H1 (cell line): ENCODE results near the gene PIK3R6. TPM values are rescaled to one million over a fixed set of nuclear protein-coding genes. Genes with fewer than 3 reads are reported as not detected.

Experiments
- CTCF ChIA-PET: fragments of 300-600 bp; sonication (Branson Sonifier 250); formaldehyde crosslinking; loops from one replicate; lab custom pipeline; 2021; ENCODE audit not compliant: partially characterized antibody; lab: Charles Lee
- POLR2A ChIA-PET: fragments of 300-600 bp; sonication (Branson Sonifier 250); formaldehyde crosslinking; loops from one replicate; lab custom pipeline; 2021; ENCODE audit warnings: inconsistent platforms; ENCODE audit not compliant: partially characterized antibody; lab: Charles Lee
- DNase-seq, 2 experiments: peaks; one replicate each; pipeline versions ENCODE4 v3.0.0 to v3.0.0-alpha.2; 2010 to 2022; ENCODE audit warnings: low spot score in 2 of 2, low read depth in 1 of 2, mixed read lengths in 1 of 2
- FAIRE-seq: peaks from 2 replicates; lab custom pipeline; 2011; peaks lifted over from hg19 to GRCh38; lab: Jason Lieb, UNC
- H2AFZ ChIP-seq: 2 replicates; pipeline ENCODE4 v1.8.1; 2012; ENCODE audit warnings: low read length, inconsistent platforms
- H2AK5ac ChIP-seq: 2 replicates; pipeline ENCODE4 v1.6.1; 2013; ENCODE audit warnings: low read depth, low read length
- H2BK120ac ChIP-seq: replicated peaks from 2 replicates; pipeline ENCODE3; 2013; ENCODE audit warnings: low read depth, low read length, inconsistent platforms
- H2BK12ac ChIP-seq: 2 replicates; pipeline ENCODE4 v1.6.1; 2013; ENCODE audit warnings: low read depth, low read length
- H2BK15ac ChIP-seq: 2 replicates; pipeline ENCODE4 v1.6.1; 2013; ENCODE audit warnings: low read length
- H2BK20ac ChIP-seq: 2 replicates; pipeline ENCODE4 v1.6.1; 2013; ENCODE audit warnings: low read length
- H2BK5ac ChIP-seq: 2 replicates; pipeline ENCODE4 v1.6.1; 2013; ENCODE audit warnings: low read depth, low read length
- H3K14ac ChIP-seq: 2 replicates; pipeline ENCODE4 v1.6.1; 2013; ENCODE audit warnings: inconsistent platforms; ENCODE audit not compliant: insufficient read length
- H3K18ac ChIP-seq: 2 replicates; pipeline ENCODE4 v1.6.1; 2013; ENCODE audit warnings: low read length; ENCODE audit errors: extremely low read depth
- H3K23ac ChIP-seq: 2 replicates; pipeline ENCODE4 v1.6.1; 2013; ENCODE audit warnings: inconsistent platforms; ENCODE audit not compliant: insufficient read length
- H3K23me2 ChIP-seq: 2 replicates; pipeline ENCODE4 v1.6.1; 2013; ENCODE audit warnings: low read depth, low read length
- H3K27ac ChIP-seq: 2 replicates; pipeline ENCODE4 v1.6.1; 2011; ENCODE audit warnings: low read depth, low read length, inconsistent platforms
- H3K27me3 ChIP-seq, 4 experiments: replicated peaks in 1 of 4; 1 replicate in 1 of 4; 2 replicates in 3 of 4; pipeline versions ENCODE4 v1.6.1 to v1.8.1; 2011 to 2013; ENCODE audit warnings: low read length in 3 of 4, mild to moderate bottlenecking in 3 of 4, inconsistent platforms in 2 of 4, mixed read lengths in 2 of 4, moderate library complexity in 1 of 4; ENCODE audit not compliant: control insufficient read depth in 3 of 4, insufficient read depth in 3 of 4; ENCODE audit errors: extremely low read depth in 1 of 4
- H3K36me3 ChIP-seq, 4 experiments: 2 replicates each; pipeline versions ENCODE4 v1.6.1 to v1.8.1; 2011 to 2013; ENCODE audit warnings: mild to moderate bottlenecking in 4 of 4, low read length in 3 of 4, moderate library complexity in 2 of 4, control low read depth in 1 of 4, inconsistent platforms in 1 of 4; ENCODE audit not compliant: insufficient read depth in 4 of 4, control insufficient read depth in 2 of 4
- H3K4ac ChIP-seq: replicated peaks from 2 replicates; pipeline ENCODE3; 2013; ENCODE audit warnings: low read length, low read depth, mixed read lengths, inconsistent platforms; ENCODE audit not compliant: insufficient read length
- H3K4me1 ChIP-seq, 4 experiments: replicated peaks in 1 of 4; 1 replicate in 1 of 4; 2 replicates in 3 of 4; pipeline versions ENCODE4 v1.6.1 to v1.8.1; 2011 to 2013; ENCODE audit warnings: low read length in 3 of 4, inconsistent platforms in 2 of 4, mixed read lengths in 1 of 4; ENCODE audit not compliant: insufficient read depth in 4 of 4, control insufficient read depth in 3 of 4
- H3K4me2 ChIP-seq, 2 experiments: 2 replicates each; pipeline versions ENCODE4 v1.6.1 to v1.8.1; 2011 to 2013; ENCODE audit warnings: low read depth in 2 of 2, low read length in 2 of 2, control low read depth in 1 of 2, inconsistent platforms in 1 of 2, mild to moderate bottlenecking in 1 of 2; ENCODE audit not compliant: insufficient read depth in 1 of 2
- H3K4me3 ChIP-seq, 4 experiments: fragments of 200-600, 300-600 bp in 1 of 4; sonication (generic), shearing (Covaris generic), sonication (Bioruptor Twin) in 1 of 4; 2 replicates each; pipeline versions ENCODE4 v1.5.1 to v1.8.1; 2011 to 2016; ENCODE audit warnings: low read length in 4 of 4, low read depth in 3 of 4, control low read depth in 2 of 4, inconsistent platforms in 2 of 4, mild to moderate bottlenecking in 2 of 4, mixed read lengths in 1 of 4, moderate library complexity in 1 of 4; ENCODE audit not compliant: insufficient read depth in 2 of 4; ENCODE audit errors: extremely low read depth in 1 of 4
- H3K56ac ChIP-seq: replicated peaks from 2 replicates; pipeline ENCODE3; 2013; ENCODE audit warnings: low read depth, mild to moderate bottlenecking, mixed read lengths, low read length, inconsistent platforms; ENCODE audit not compliant: insufficient read length
- H3K79me1 ChIP-seq: 2 replicates; pipeline ENCODE4 v1.6.1; 2013; ENCODE audit warnings: low read depth, low read length, control low read depth
- H3K79me2 ChIP-seq, 2 experiments: 2 replicates each; pipeline versions ENCODE4 v1.6.1 to v1.8.1; 2012 to 2013; ENCODE audit warnings: low read length in 2 of 2, mild to moderate bottlenecking in 2 of 2, inconsistent platforms in 1 of 2; ENCODE audit not compliant: insufficient read depth in 2 of 2, control insufficient read depth in 1 of 2
- H3K9ac ChIP-seq, 4 experiments: replicated peaks in 1 of 4; 1 replicate in 1 of 4; 2 replicates in 3 of 4; pipeline versions ENCODE4 v1.6.1 to v1.8.1; 2011 to 2013; ENCODE audit warnings: low read depth in 3 of 4, low read length in 3 of 4, control low read depth in 2 of 4, mild to moderate bottlenecking in 2 of 4, moderate library complexity in 2 of 4, inconsistent platforms in 1 of 4; ENCODE audit errors: extremely low read depth in 1 of 4
- H3K9me3 ChIP-seq, 2 experiments: 2 replicates each; pipeline versions ENCODE4 v1.6.1 to v1.8.1; 2012 to 2013; ENCODE audit warnings: mild to moderate bottlenecking in 2 of 2, moderate library complexity in 2 of 2, control low read depth in 1 of 2, inconsistent platforms in 1 of 2, low read depth in 1 of 2, low read length in 1 of 2, mixed read lengths in 1 of 2; ENCODE audit not compliant: insufficient read depth in 2 of 2
- H4K20me1 ChIP-seq, 2 experiments: replicated peaks in 1 of 2; 2 replicates each; pipeline versions ENCODE3 to v1.8.1; 2011 to 2013; ENCODE audit warnings: inconsistent platforms in 2 of 2, low read length in 2 of 2, mild to moderate bottlenecking in 1 of 2; ENCODE audit not compliant: insufficient read depth in 2 of 2, control insufficient read depth in 1 of 2
- H4K5ac ChIP-seq: 2 replicates; pipeline ENCODE4 v1.6.1; 2013; ENCODE audit warnings: low read length, low read depth, mixed read lengths, inconsistent platforms; ENCODE audit not compliant: insufficient read length
- H4K8ac ChIP-seq: 2 replicates; pipeline ENCODE4 v1.8.0; 2013; ENCODE audit warnings: mild to moderate bottlenecking, moderate library complexity, low read length, inconsistent platforms; ENCODE audit not compliant: insufficient read depth; ENCODE audit errors: extremely low read depth
- H4K91ac ChIP-seq: replicated peaks from 2 replicates; pipeline ENCODE3; 2013; ENCODE audit warnings: low read length, mixed read lengths, inconsistent platforms; ENCODE audit not compliant: insufficient read length
- NANOG ChIP-seq: IDR thresholded peaks from 2 replicates; pipeline ENCODE4 v1.6.1; 2011; ENCODE audit warnings: low read length, low read depth, mild to moderate bottlenecking, inconsistent platforms; ENCODE audit not compliant: insufficient read depth, poor library complexity, severe bottlenecking
- RNF2 ChIP-seq: fragments of 200-900, 300-1000 bp; sonication (generic); IDR thresholded peaks from 2 replicates; pipeline ENCODE4 v1.7.1; 2016; ENCODE audit warnings: borderline replicate concordance, low read depth, mild to moderate bottlenecking, antibody characterized with exemption, low read length; ENCODE audit not compliant: poor library complexity, severe bottlenecking; ENCODE audit errors: missing control alignments
- TEAD4 ChIP-seq: IDR thresholded peaks from 2 replicates; pipeline ENCODE4 v1.6.1; 2012; ENCODE audit warnings: low read depth, low read length, inconsistent platforms, mixed read lengths
- WGBS, 2 experiments: shearing (Covaris generic) in 1 of 2; methylation state at CpG; one replicate each; pipeline versions ENCODE4 v1.1.6 to v1.1.7; 2013 to 2015; ENCODE audit warnings: low lambda C conversion rate in 2 of 2, mixed read lengths in 2 of 2, inconsistent platforms in 1 of 2, low coverage in 1 of 2, missing lambda C conversion rate in 1 of 2; ENCODE audit not compliant: insufficient replicate concordance in 2 of 2, insufficient coverage in 1 of 2, insufficient read length in 1 of 2; ENCODE audit errors: extremely low coverage in 1 of 2, missing lambda C conversion rate in 1 of 2; 5-methylcytosine and 5-hydroxymethylcytosine counted together
- polyA plus RNA-seq, 7 experiments: library from polyadenylated mRNA; depleted of rRNA in 3 of 7; stranded (reverse) in 5 of 7; unstranded in 2 of 7; fragments of >200 nt in 5 of 7; fragments of 200-250 nt in 2 of 7; gene quantifications; 1 replicate in 5 of 7; 2 replicates in 1 of 7; 4 replicates in 1 of 7; pipeline versions ENCODE4 v1.2.1 to v1.2.3, GENCODE V29; 2011 to 2013; ENCODE audit warnings: missing spikeins in 2 of 7, mixed read lengths in 2 of 7
- total RNA-seq: library from RNA; stranded (reverse); fragmentation: NEBNext Ultra II Directional; extraction: Animal tissue kit (Norgen Biotek cat#: 25700); gene quantifications from 2 replicates; pipeline ENCODE4 v1.2.1, GENCODE V29; 2021

Gene PIK3R6
- total and polyA plus RNA-seq, 2 of the 8 experiments (the other 6 are each of a cell fraction or from before 2014, with no cell fraction given) = 0.24 to 1.2 TPM

- Histone ChIP-seq H3K4me2 (no peak overlapping the region), H3K27ac (no peak overlapping the region), H3K23ac (no peak overlapping the region), H4K8ac (peak overlapping the region; percentile 85; the same call in 1 of the 2 replicates), H3K27me3 (no peaks in the 10 kb centered on the region), H3K4ac (no peak overlapping the region), H2BK15ac (no peak overlapping the region), H2AK5ac (no peak overlapping the region), H2AFZ (peak overlapping the region; percentile 76), H2BK120ac (no peak overlapping the region), H3K79me1 (no peaks in the 10 kb centered on the region), H3K9me3 (no peaks in the 10 kb centered on the region), H3K14ac (no peak overlapping the region), H4K91ac (no peak overlapping the region), H3K4me3 (no peak overlapping the region), H3K36me3 (no peaks in the 10 kb centered on the region), H4K20me1 (no peaks in the 10 kb centered on the region), H4K5ac (no peak overlapping the region), H3K4me1 (peaks cover 0 to 5% (median 2%) of the 10 kb centered on the region in 4 experiments; a peak in 5 of 7 replicates), H2BK12ac (no peak overlapping the region), H3K56ac (no peak overlapping the region), H3K9ac (no peak overlapping the region), H3K79me2 (no peaks in the 10 kb centered on the region), H2BK5ac (no peak overlapping the region), H3K23me2 (no peaks in the 10 kb centered on the region), H2BK20ac (no peak overlapping the region), H3K18ac (no peak overlapping the region)
- POLR2A ChIA-PET = interaction anchor here (0.8 kb wide), 1 partner anchor 37 kb away, joined by 3 read pairs; no protein-coding TSS in a partner anchor
- CTCF ChIA-PET = interaction anchor here (1.0 to 1.7 kb wide), 3 partner anchors 56 to 158 kb away, joined by 3 to 4 read pairs (median 4); no protein-coding TSS in a partner anchor
- FAIRE-seq (no peak), DNase-seq (peak in 1 of 2 experiments; percentile 43)
- no peak for TF ChIP-seq TEAD4
- TF ChIP-seq RNF2 = no peak
- TF ChIP-seq NANOG = no peak
- 80% methylated on average over 11 of the region's 11 CpGs; no CpG with 5 or more reads in 1 of the 2 experiments for WGBS, 2 experiments
Observed at GRCh38 chr17:8839410-8839935, 28.0 kb downstream of the PIK3R6 start.
